ENCODE data around the gene PF4V1.

DNA sequence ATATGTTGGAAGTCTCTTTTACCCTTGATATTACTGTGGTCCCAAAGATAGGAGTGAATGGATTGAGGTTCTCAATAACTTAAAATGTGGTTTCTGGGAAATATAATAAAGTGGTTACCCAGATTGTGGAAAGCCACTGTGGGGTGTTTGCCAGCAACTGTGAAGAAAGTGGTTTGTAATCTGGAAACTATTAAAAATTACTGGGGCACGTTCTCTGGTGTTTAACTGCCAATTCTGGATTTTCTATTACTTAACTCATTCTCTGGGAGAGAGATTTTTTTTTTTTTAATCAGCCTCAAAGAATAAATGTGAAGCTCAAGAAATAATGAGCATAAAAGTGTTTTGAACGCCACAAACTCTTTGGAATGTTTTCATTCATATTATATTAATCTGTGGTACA is 21.5 kb upstream of the PF4V1 start:
- TF ChIP-seq, protein P1, sequence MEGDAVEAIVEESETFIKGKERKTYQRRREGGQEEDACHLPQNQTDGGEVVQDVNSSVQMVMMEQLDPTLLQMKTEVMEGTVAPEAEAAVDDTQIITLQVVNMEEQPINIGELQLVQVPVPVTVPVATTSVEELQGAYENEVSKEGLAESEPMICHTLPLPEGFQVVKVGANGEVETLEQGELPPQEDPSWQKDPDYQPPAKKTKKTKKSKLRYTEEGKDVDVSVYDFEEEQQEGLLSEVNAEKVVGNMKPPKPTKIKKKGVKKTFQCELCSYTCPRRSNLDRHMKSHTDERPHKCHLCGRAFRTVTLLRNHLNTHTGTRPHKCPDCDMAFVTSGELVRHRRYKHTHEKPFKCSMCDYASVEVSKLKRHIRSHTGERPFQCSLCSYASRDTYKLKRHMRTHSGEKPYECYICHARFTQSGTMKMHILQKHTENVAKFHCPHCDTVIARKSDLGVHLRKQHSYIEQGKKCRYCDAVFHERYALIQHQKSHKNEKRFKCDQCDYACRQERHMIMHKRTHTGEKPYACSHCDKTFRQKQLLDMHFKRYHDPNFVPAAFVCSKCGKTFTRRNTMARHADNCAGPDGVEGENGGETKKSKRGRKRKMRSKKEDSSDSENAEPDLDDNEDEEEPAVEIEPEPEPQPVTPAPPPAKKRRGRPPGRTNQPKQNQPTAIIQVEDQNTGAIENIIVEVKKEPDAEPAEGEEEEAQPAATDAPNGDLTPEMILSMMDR (IDR thresholded peaks at IDR 0.05), result no peak
- TF ChIP-seq POLR2A (IDR thresholded peaks at IDR 0.05), result no peak
